HuH-7.5 (cell line): Measurements from ENCODE around the gene DKK2.

Experiments used
- DNase-seq: peaks from one replicate; pipeline ENCODE4 v3.0.0; 2011; ENCODE audit warnings: low spot score

DKK2 gene

GRCh38 chr4:107035819-107036583 lies at the start of gene DKK2:
Gene DKK2 (minus strand): TSS chr4:107036313. CDS start chr4:107035591, 722 bp downstream.
- DNase-seq, result no peak

- no peak for DNase-seq
Measured at GRCh38 chr4:107077192-107077591, 41.1 kb upstream of the DKK2 start.

GRCh38 chr4:107072836-107073736 lies 37.0 kb upstream of the DKK2 start:
- DNase-seq, result no peak

- no peak for DNase-seq
Measured at GRCh38 chr4:107071108-107071507, 35.0 kb upstream of the DKK2 start.

- DNase-seq, result no peak
Measured at GRCh38 chr4:107069049-107069448, 32.9 kb upstream of the DKK2 start.

- DNase-seq, result no peak
Measured at GRCh38 chr4:107068116-107068515, 32.0 kb upstream of the DKK2 start.

GRCh38 chr4:107066621-107067020 lies 30.5 kb upstream of the DKK2 start:
- no peak for DNase-seq

GRCh38 chr4:107065201-107065600 lies 29.1 kb upstream of the DKK2 start:
- no peak for DNase-seq

- DNase-seq, result no peak
Measured at GRCh38 chr4:107060388-107060787, 24.3 kb upstream of the DKK2 start.

- DNase-seq, result no peak
Measured at GRCh38 chr4:107058828-107059227, 22.7 kb upstream of the DKK2 start.

GRCh38 chr4:107050525-107051135 lies 14.5 kb upstream of the DKK2 start:
- no peak for DNase-seq

GRCh38 chr4:107046261-107046660 lies 10.1 kb upstream of the DKK2 start:
- no peak for DNase-seq

GRCh38 chr4:107044170-107044569 lies 8.1 kb upstream of the DKK2 start:
- DNase-seq, result no peak

GRCh38 chr4:107037199-107037584 lies 1.1 kb upstream of the DKK2 start:
- no peak for DNase-seq

GRCh38 chr4:107036584-107037198 lies 578 bp upstream of the DKK2 start:
- no peak for DNase-seq

GRCh38 chr4:107034996-107035818 lies 906 bp downstream of the DKK2 start:
- no peak for DNase-seq

GRCh38 chr4:107034091-107034995 lies 1.8 kb downstream of the DKK2 start:
- DNase-seq, result no peak

- DNase-seq, result no peak
Measured at GRCh38 chr4:107027379-107027778, 8.7 kb downstream of the DKK2 start.

GRCh38 chr4:107018344-107018735 lies 17.8 kb downstream of the DKK2 start:
- no peak for DNase-seq
